HG02588 (cell line): ENCODE results near the gene DIS3L2.

Experiments
- ATAC-seq: cut with Tn5 transposase; IDR thresholded peaks from one replicate; pipeline ENCODE4 v1.9.1; 2021; ENCODE audit warnings: mild to moderate bottlenecking, moderate library complexity; ENCODE audit not compliant: unreplicated experiment

Gene DIS3L2

GRCh38 chr2:231961349-231962166, at the start of gene DIS3L2:
Gene DIS3L2 (plus strand): TSS chr2:231961713. CDS start chr2:232014928, 53,215 bp downstream.
- peak; percentile 93 for ATAC-seq

GRCh38 chr2:231914077-231914690, 47.3 kb upstream of the DIS3L2 start:
- no peak for ATAC-seq

GRCh38 chr2:231917280-231918066, 44.0 kb upstream of the DIS3L2 start:
- no peak for ATAC-seq

GRCh38 chr2:231918501-231919330, 42.8 kb upstream of the DIS3L2 start:
- ATAC-seq = no peak

GRCh38 chr2:231919341-231920035, 42.0 kb upstream of the DIS3L2 start:
- ATAC-seq = no peak

GRCh38 chr2:231920366-231920765, 41.1 kb upstream of the DIS3L2 start:
- no peak for ATAC-seq

- no peak for ATAC-seq
Observed at GRCh38 chr2:231920795-231921194, 40.7 kb upstream of the DIS3L2 start.

- no peak for ATAC-seq
Observed at GRCh38 chr2:231922311-231923009, 39.1 kb upstream of the DIS3L2 start.

GRCh38 chr2:231923010-231923344, 38.5 kb upstream of the DIS3L2 start:
- no peak for ATAC-seq

GRCh38 chr2:231923951-231924888, 37.3 kb upstream of the DIS3L2 start:
- ATAC-seq = no peak

GRCh38 chr2:231924889-231925275, 36.6 kb upstream of the DIS3L2 start:
- ATAC-seq = no peak

- ATAC-seq = no peak
Observed at GRCh38 chr2:231925303-231926179, 36.0 kb upstream of the DIS3L2 start.

GRCh38 chr2:231926180-231926741, 35.3 kb upstream of the DIS3L2 start, which contains the start of gene NPPC:
Gene NPPC (minus strand): TSS chr2:231926396. CDS start chr2:231926249, 147 bp downstream.
- ATAC-seq = no peak

- ATAC-seq = no peak
Observed at GRCh38 chr2:231926761-231927565, 34.5 kb upstream of the DIS3L2 start.

- no peak for ATAC-seq
Observed at GRCh38 chr2:231927566-231927890, 34.0 kb upstream of the DIS3L2 start.

GRCh38 chr2:231928481-231928880, 33.0 kb upstream of the DIS3L2 start:
- ATAC-seq = no peak
